ENCODE measurements around the gene TCEA3. TPM values are rescaled to one million over a fixed set of nuclear protein-coding genes. Genes with fewer than 3 reads are reported as not detected.

Gene TCEA3
- polyA plus RNA-seq, 6 donors from 2014 or later: not detected

- Mint-ChIP-seq H3K4me1 (peaks cover 37 to 47% (median 45%) of the 10 kb centered on the region in 3 donors), H3K27ac (no peak overlapping the region), H3K4me3 (no peak overlapping the region), H3K27me3 (no peaks in the 10 kb centered on the region), H3K36me3 (peaks cover 0 to 4% of the 10 kb centered on the region in 2 donors), H3K9me3 (no peaks in the 10 kb centered on the region)
- DNase-seq (no peak), ATAC-seq (ENCODE audit: low read depth in 2 of 2) (no peak)
These were observed 86.7 kb downstream of the TCEA3 start for GRCh38 chr1:23337869-23338268.

- Mint-ChIP-seq H3K9me3 (no peaks in the 10 kb centered on the region), H3K4me3 (peak overlapping the region in 1 of 8 donors; percentile 52), H3K36me3 (peaks cover 11 to 18% of the 10 kb centered on the region in 2 donors), H3K27ac (peak overlapping the region in 2 of 6 donors; percentile 65 to 74), H3K4me1 (peaks cover 5 to 19% (median 11%) of the 10 kb centered on the region in 3 donors), H3K27me3 (no peaks in the 10 kb centered on the region)
- no peak for DNase-seq
- ATAC-seq (ENCODE audit: low read depth in 2 of 2): no peak
These were observed 92.8 kb downstream of the TCEA3 start for GRCh38 chr1:23331713-23332112.

Other genes with a start within 250 kb of the TCEA3 start
- not detected for gene HTR1D, start 207.2 kb downstream of the TCEA3 start, polyA plus RNA-seq (ENCODE audit: low read depth in 6 of 6)
- 100 to 1,000 TPM; 187 to 238 (median 208) TPM for gene HNRNPR, start 80.5 kb downstream of the TCEA3 start, polyA plus RNA-seq (ENCODE audit: low read depth in 6 of 6)
- 1 to 10 TPM in 5 of 6 donors, not detected in 1; 1.5 to 4.4 (median 2.3) TPM for gene ZNF436, start 54.9 kb downstream of the TCEA3 start, polyA plus RNA-seq (ENCODE audit: low read depth in 6 of 6)
- under 1 TPM in 4 of 6 donors, not detected in 2; 0.16 to 0.69 (median 0.58) TPM for gene ASAP3, start 59.4 kb upstream of the TCEA3 start, polyA plus RNA-seq (ENCODE audit: low read depth in 6 of 6)
- gene E2F2, start 106.5 kb upstream of the TCEA3 start, polyA plus RNA-seq (ENCODE audit: low read depth in 6 of 6): 1 to 10 TPM in 2 of 6 donors, under 1 TPM in 4; 0.06 to 1.7 (median 0.46) TPM
- 10 to 100 TPM; 23.9 to 52.0 (median 31.2) TPM for gene ID3, start 134.8 kb upstream of the TCEA3 start, polyA plus RNA-seq (ENCODE audit: low read depth in 6 of 6)